BJ (cell line): ENCODE data around the gene CSF2. TPM values are rescaled to one million over a fixed set of nuclear protein-coding genes. Genes with fewer than 3 reads are reported as not detected.
"Not testable (repeated sequence)": the region's sequence is repeated elsewhere in the genome, so short reads cannot be mapped to it uniquely, and the experiment has no call there.

Source experiments
- CTCF ChIA-PET: fragments of 350-600 bp; formaldehyde crosslinking; extraction: SDS; loops from one replicate; lab custom pipeline; 2021; ENCODE audit warnings: antibody characterized with exemption, inconsistent platforms; lab: Yijun Ruan, JAX
- POLR2A ChIA-PET: fragments of 300-600 bp; sonication (Branson Sonifier 250); formaldehyde crosslinking; extraction: SDS; loops from one replicate; lab custom pipeline; 2021; ENCODE audit warnings: antibody characterized with exemption; lab: Charles Lee
- DNase-seq: peaks from one replicate; pipeline ENCODE4 v3.0.0-alpha.2; 2011; ENCODE audit warnings: low read depth
- H3K27me3 ChIP-seq: 2 replicates; pipeline ENCODE4 v1.6.0; 2011; ENCODE audit warnings: low read length; ENCODE audit not compliant: control insufficient read depth, insufficient read depth
- H3K36me3 ChIP-seq: 2 replicates; pipeline ENCODE4 v1.5.1; 2011; ENCODE audit warnings: low read length; ENCODE audit not compliant: control insufficient read depth, insufficient read depth
- H3K4me3 ChIP-seq: 2 replicates; pipeline ENCODE4 v1.5.1; 2011; ENCODE audit warnings: low read depth, mild to moderate bottlenecking, control low read depth, low read length
- CTCF ChIP-seq: IDR thresholded peaks from 2 replicates; pipeline ENCODE4 v1.5.1; 2011; ENCODE audit warnings: low read depth, mild to moderate bottlenecking, control low read depth, inconsistent platforms, low read length, moderate library complexity; ENCODE audit not compliant: insufficient read depth
- polyA plus RNA-seq: library from polyadenylated mRNA; depleted of rRNA; stranded (reverse); fragments of >200 nt; gene quantifications from 2 replicates; pipeline ENCODE4 v1.2.3, GENCODE V29; 2011

CSF2 gene
- polyA plus RNA-seq, 1 experiment = not detected

- no peak overlapping the region for H3K4me3 ChIP-seq
- no peaks in the 10 kb centered on the region for H3K36me3 ChIP-seq
- CTCF ChIA-PET = interaction anchor here (0.7 to 2.1 kb wide), 3 partner anchors 24 to 46 kb away, joined by 3 to 6 read pairs (median 3); no protein-coding TSS in a partner anchor
- no peaks in the 10 kb centered on the region for H3K27me3 ChIP-seq
- POLR2A ChIA-PET = no interaction called here
- no peak for TF ChIP-seq CTCF
- no peak for DNase-seq
These were observed 37.3 kb downstream of the CSF2 start for GRCh38 chr5:132110930-132111329.

- no peaks in the 10 kb centered on the region for H3K36me3 ChIP-seq
- POLR2A ChIA-PET = no interaction called here
- CTCF ChIA-PET = interaction anchor here (0.6 to 0.9 kb wide), 2 partner anchors 27 to 1036 kb away, joined by 3 read pairs; no protein-coding TSS in a partner anchor
- no peak overlapping the region for H3K4me3 ChIP-seq
- no peak for DNase-seq
- TF ChIP-seq CTCF = no peak
- no peaks in the 10 kb centered on the region; the same call in 1 of the 2 replicates for H3K27me3 ChIP-seq
These were observed 38.5 kb downstream of the CSF2 start for GRCh38 chr5:132112111-132112510.

GRCh38 chr5:132114150-132115121 lies 40.8 kb downstream of the CSF2 start:
- H3K27me3 ChIP-seq = no peaks in the 10 kb centered on the region; the same call in 1 of the 2 replicates
- H3K4me3 ChIP-seq = no peak overlapping the region
- CTCF ChIA-PET = interaction anchor here (0.8 to 1.3 kb wide), 2 partner anchors 8 to 51 kb away, joined by 3 read pairs; no protein-coding TSS in a partner anchor
- POLR2A ChIA-PET = no interaction called here
- DNase-seq = no peak
- H3K36me3 ChIP-seq = no peaks in the 10 kb centered on the region
- no peak for TF ChIP-seq CTCF

- POLR2A ChIA-PET = no interaction called here
- TF ChIP-seq CTCF = no peak
- Histone ChIP-seq H3K27me3 (no peaks in the 10 kb centered on the region; the same call in 1 of the 2 replicates), H3K4me3 (no peak overlapping the region), H3K36me3 (no peaks in the 10 kb centered on the region)
- CTCF ChIA-PET = interaction anchor here (1.3 kb wide), 1 partner anchor 52 kb away, joined by 3 read pairs; no protein-coding TSS in a partner anchor
- DNase-seq = no peak
These were observed 41.8 kb downstream of the CSF2 start for GRCh38 chr5:132115375-132115774.

GRCh38 chr5:132116072-132116471 lies 42.5 kb downstream of the CSF2 start:
- no peaks in the 10 kb centered on the region; the same call in 1 of the 2 replicates for H3K27me3 ChIP-seq
- POLR2A ChIA-PET = no interaction called here
- no peak overlapping the region for H3K4me3 ChIP-seq
- no peak for TF ChIP-seq CTCF
- DNase-seq = no peak
- H3K36me3 ChIP-seq = no peaks in the 10 kb centered on the region
- CTCF ChIA-PET = no interaction called here

GRCh38 chr5:132116909-132117489 lies 43.4 kb downstream of the CSF2 start:
- H3K4me3 ChIP-seq, DNase-seq, H3K27me3 ChIP-seq, CTCF ChIA-PET, POLR2A ChIA-PET, H3K36me3 ChIP-seq: not testable (repeated sequence)

- DNase-seq, H3K36me3 ChIP-seq, POLR2A ChIA-PET, H3K27me3 ChIP-seq, H3K4me3 ChIP-seq, CTCF ChIA-PET: not testable (repeated sequence)
These were observed 47.1 kb downstream of the CSF2 start for GRCh38 chr5:132120717-132121116.
